Measurements from ENCODE around the gene ARCN1. TPM values are rescaled to one million over a fixed set of nuclear protein-coding genes. Genes with fewer than 3 reads are reported as not detected.

The ARCN1 gene
- total and polyA plus RNA-seq, 2 of the 4 experiments (the other 2 are of a cell fraction) = 148 to 212 TPM

DNA sequence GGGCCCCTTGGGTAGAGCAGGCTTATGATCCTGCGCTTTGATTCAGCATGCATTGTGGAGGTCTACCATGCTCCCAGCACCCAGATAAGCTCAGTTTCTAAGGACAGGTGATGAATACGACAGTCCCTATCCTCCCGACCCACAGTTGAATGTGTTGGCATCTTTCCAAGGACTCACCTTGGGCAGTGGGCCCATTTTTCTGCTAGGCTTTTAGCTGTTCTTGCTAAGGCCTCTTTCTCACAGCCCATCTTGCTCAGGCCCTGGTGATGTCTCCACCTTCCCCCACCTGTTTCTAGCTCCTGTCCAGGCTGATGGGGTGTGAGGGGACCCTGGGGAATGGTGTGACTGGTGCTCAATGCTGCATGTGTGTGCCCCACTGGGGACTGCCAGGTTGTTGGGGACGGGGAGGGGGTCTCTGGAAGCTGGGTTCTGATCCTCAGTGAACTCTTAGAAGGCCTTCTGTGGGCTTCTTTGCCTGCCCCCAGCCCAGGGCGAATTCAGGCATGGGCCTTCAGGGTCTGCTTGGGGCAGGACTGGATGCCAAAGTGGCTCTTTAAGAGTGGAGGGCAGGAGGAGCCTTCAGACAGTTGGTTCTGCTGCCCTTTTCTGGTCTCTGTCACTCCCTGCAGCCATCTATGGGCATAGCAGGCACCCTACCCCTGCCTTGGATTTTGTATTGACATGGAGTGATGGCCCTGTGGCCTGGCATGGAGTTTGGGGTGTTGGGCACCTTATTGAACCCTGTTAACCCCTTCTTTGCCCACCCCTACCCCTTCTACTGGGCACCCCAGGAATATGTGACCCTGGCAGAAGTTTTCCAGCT, 68.3 kb downstream of the ARCN1 start:
- in situ Hi-C loops (cut with MboI; ENCODE audit: low sequenced_read_pairs) = no loop called here
- Histone ChIP-seq H4K91ac (ENCODE audit: insufficient read depth, low read depth, low read length) (no peak overlapping the region), H3K9me1 (ENCODE audit: insufficient read depth, low read length) (peaks cover 6% of the 10 kb centered on the region; the same call in 1 of the 2 replicates), H4K5ac (ENCODE audit: low read depth, low read length) (no peak overlapping the region), H3K4ac (ENCODE audit: low read depth, low read length) (no peak overlapping the region), H3K36me3 (ENCODE audit: control insufficient read depth, insufficient read depth, low read length) (peaks cover 91% of the 10 kb centered on the region), H3K4me2 (ENCODE audit: low read depth, low read length) (no peak overlapping the region), H2AK9ac (replicated peaks; ENCODE audit: low read depth, low read length, poor library complexity) (no peak overlapping the region), H3K9me3 (ENCODE audit: control insufficient read depth, insufficient read depth, low read length) (no peaks in the 10 kb centered on the region), H3K18ac (ENCODE audit: low read depth, low read length) (no peak overlapping the region), H3K9ac (ENCODE audit: low read depth, low read length) (no peak overlapping the region), H2AFZ (replicated peaks; ENCODE audit: low read length, poor library complexity) (no peak overlapping the region), H2BK5ac (ENCODE audit: low read depth, low read length, poor library complexity, severe bottlenecking) (no peak overlapping the region), H2BK120ac (ENCODE audit: low read depth, low read length) (no peak overlapping the region), H3K4me1 (ENCODE audit: control insufficient read depth, insufficient read depth, low read length) (no peaks in the 10 kb centered on the region), H3K14ac (replicated peaks; ENCODE audit: low read depth, low read length) (no peak overlapping the region), H2BK15ac (ENCODE audit: low read depth, low read length) (no peak overlapping the region), H4K8ac (ENCODE audit: low read depth in 2 of 2, low read length in 2 of 2) (no peak overlapping the region), H3K4me3 (ENCODE audit: insufficient read depth, low read depth, low read length) (no peak overlapping the region), H3K27ac (ENCODE audit: insufficient read depth, low read length) (no peak overlapping the region), H3K23ac (ENCODE audit: low read depth, low read length) (no peak overlapping the region), H3K27me3 (ENCODE audit: control insufficient read depth, insufficient read depth, low read length) (no peaks in the 10 kb centered on the region), H4K20me1 (ENCODE audit: insufficient read depth, low read length) (peaks cover 42% of the 10 kb centered on the region; the same call in 1 of the 2 replicates), H3K79me1 (ENCODE audit: low read depth in 1 of 2, low read length in 2 of 2) (peaks cover 38 to 90% of the 10 kb centered on the region in 2 experiments), H3K56ac (ENCODE audit: extremely low read depth, insufficient read depth, low read length) (no peak overlapping the region), H2AK5ac (ENCODE audit: low read depth, low read length) (no peak overlapping the region), H2BK20ac (ENCODE audit: low read depth, low read length) (no peak overlapping the region)
- intact Hi-C loops (cut with micrococcal nuclease) = no loop called here
- ChIA-PET POLR2A (ENCODE audit: unreplicated experiment) (no interaction called here), CTCF (no interaction called here)
- dilution Hi-C loops (cut with HindIII; ENCODE audit: low sequenced_read_pairs, unreplicated experiment) = no loop called here
- WGBS, 2 experiments (ENCODE audit: extremely low coverage in 2 of 2, insufficient read length in 1 of 2) = 94% methylated on average over 3 of the region's 5 CpGs; no CpG with 5 or more reads in 1 of the 2 experiments
- DNase-seq = no peak
- no peak for TF ChIP-seq POLR2A (IDR thresholded peaks at IDR 0.05; ENCODE audit: low read depth, low read length)
- no peak for TF ChIP-seq MXI1 (IDR thresholded peaks at IDR 0.05; ENCODE audit: borderline replicate concordance, low read depth, low read length)
- no peak for TF ChIP-seq MAZ (IDR thresholded peaks at IDR 0.05; ENCODE audit: borderline replicate concordance, low read depth, low read length)
- TF ChIP-seq FOS (IDR thresholded peaks at IDR 0.05; ENCODE audit: low read depth, low read length) = no peak
- no peak for TF ChIP-seq BHLHE40 (IDR thresholded peaks at IDR 0.05; ENCODE audit: low read depth, low read length)
- no peak for TF ChIP-seq RFX5 (IDR thresholded peaks at IDR 0.05; ENCODE audit: low read depth, low read length)
- TF ChIP-seq USF2 (IDR thresholded peaks at IDR 0.05; ENCODE audit: low read depth, low read length) = no peak
- TF ChIP-seq, protein P1, sequence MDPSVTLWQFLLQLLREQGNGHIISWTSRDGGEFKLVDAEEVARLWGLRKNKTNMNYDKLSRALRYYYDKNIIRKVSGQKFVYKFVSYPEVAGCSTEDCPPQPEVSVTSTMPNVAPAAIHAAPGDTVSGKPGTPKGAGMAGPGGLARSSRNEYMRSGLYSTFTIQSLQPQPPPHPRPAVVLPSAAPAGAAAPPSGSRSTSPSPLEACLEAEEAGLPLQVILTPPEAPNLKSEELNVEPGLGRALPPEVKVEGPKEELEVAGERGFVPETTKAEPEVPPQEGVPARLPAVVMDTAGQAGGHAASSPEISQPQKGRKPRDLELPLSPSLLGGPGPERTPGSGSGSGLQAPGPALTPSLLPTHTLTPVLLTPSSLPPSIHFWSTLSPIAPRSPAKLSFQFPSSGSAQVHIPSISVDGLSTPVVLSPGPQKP (IDR thresholded peaks at IDR 0.05; ENCODE audit: borderline replicate concordance, low read depth, low read length) = no peak
- TF ChIP-seq SMC3 (IDR thresholded peaks at IDR 0.05; ENCODE audit: low read depth, low read length) = no peak
- TF ChIP-seq RAD21 (IDR thresholded peaks at IDR 0.05; ENCODE audit: low read length) = no peak
- no peak for TF ChIP-seq MAFK (IDR thresholded peaks at IDR 0.05; ENCODE audit: low read depth, low read length)
- TF ChIP-seq NFE2L2 (IDR thresholded peaks at IDR 0.05; ENCODE audit: low read depth, low read length) = no peak
- TF ChIP-seq RCOR1 (IDR thresholded peaks at IDR 0.05; ENCODE audit: insufficient replicate concordance, low read length) = no peak
- no peak for ATAC-seq (ENCODE audit: low read depth)
- no TSS peak for BruUV-seq (replicated peaks)

Measured in IMR-90 (cell line).